HG03565 (cell line): ENCODE data around the gene DDX47.

ENCODE experiments used
- ATAC-seq: cut with Tn5 transposase; IDR thresholded peaks from one replicate; pipeline ENCODE4 v1.9.1; 2021; ENCODE audit warnings: mild to moderate bottlenecking, moderate library complexity; ENCODE audit not compliant: unreplicated experiment

DDX47 gene

DNA sequence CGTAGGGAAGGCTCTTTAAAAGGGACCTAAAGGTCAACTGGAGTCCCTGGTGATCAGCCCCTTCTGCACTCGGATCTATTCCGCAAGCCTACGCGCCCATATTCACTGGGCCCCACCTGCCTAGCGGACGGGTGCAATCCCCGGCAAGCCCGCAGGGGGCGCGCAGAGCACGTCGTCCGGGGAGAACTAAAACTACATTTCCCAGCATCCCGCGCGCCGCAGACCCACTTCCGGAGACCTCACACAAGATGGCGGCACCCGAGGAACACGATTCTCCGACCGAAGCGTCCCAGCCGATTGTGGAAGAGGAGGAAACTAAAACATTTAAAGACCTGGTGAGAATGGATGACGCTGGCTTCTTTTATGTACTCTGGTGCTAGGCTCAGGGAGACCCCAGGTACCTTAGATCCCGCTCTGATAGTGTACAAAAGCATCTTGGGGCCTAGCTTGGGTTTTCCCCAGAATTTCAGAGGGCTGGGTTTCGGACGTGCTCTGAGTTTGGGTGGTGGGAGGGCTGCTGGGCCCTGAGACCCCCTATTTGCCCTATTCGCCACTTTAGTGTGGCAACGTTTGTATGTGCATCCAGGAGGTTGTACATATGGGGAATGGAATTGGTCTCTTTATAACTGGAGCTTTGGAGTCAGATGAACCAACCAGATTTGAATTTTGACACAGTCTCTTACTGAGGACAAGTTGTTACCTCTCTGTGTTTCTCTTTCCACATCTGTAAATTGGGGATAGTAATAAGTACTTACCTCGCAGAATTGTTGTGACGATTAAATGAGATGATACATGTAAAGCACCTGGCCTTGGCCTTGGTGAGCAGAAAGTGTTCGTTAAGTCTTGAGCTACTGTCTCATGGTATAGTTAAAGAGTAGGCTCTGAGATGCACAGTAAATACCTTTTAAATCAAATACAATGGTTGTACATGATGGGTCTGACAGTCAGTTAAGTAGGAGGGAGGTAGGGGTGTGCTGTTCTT is at the start of gene DDX47:
TSS of gene DDX47 (plus strand) at position 227 of the 982 bp plus-strand sequence. CDS start at position 249, 22 bp downstream.
- peak; percentile 76 for ATAC-seq

DNA sequence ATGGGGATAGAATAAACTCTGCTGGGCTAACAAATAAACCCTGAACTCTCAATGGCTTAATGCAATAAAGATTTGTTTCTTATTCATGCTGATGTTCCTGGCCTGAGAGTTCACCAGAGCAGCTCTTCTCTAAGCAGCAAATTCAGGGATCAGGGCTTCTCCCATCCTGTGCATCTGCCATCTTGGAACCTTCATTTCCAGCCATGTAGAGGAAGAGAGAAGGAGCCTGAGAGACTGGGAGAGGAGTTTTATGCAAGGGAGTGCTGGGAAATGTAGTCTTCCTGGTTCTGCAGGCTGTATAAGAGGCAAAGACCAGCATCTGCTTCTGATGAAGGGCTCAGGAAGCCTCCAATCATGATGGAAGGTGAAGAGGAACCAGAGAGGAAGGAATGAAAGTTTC is 48.3 kb upstream of the DDX47 start:
- ATAC-seq = no peak

DNA sequence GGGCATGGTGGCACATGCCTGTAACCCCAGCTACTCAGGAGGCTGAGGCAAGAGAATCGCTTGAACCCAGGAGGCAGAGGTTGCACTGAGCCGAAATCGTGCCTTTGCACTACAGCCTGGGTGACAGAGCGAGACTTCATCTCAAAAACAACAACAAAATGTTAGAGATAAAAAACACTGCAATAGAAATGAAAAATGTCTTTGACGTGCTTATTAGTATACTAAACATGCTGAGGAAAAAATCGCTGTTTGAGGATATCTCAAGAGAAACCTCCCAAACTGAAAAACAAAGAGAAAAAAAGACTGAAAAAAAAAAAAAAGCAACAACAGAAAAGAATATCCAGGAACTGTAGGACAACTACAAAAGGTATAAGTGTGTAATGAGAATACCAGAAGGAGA is 42.9 kb upstream of the DDX47 start:
- no peak for ATAC-seq

DNA sequence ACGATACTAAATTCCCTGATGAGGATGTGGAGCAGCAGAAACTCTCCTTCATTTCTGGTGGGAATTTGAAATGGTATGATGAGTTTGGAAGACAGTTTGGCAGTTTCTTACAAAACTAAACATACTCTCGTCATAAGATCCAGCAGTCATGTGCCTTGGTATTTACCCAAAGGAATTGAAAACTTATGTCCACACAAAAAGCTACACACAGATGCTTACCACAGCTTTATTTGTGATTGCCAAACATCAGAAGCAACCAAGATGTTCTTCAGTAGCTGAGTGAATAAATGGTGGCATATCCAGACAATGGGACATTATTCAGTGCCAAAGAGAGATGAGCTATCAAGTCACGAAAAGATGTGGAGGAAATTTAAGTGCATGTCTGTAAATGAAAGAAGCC is 38.4 kb upstream of the DDX47 start:
- ATAC-seq = no peak

DNA sequence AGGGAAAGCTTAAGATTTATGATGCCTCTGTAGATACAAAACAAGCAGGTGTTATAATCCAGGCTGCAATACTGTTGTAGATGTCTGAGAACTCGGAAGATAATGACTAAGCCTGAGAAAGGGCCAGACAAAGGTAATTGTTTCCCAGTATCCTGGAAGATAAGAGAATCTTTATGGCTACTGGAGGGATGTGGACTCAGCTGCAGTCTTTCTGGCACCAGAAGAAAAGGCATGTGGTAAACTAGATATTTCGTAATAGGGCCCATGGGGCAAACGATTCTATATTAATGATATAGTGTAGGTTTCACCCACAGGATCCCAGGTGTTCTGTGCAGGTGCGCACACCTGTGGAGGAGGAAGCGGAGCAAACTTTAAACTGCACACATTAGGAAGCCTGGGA is 36.9 kb upstream of the DDX47 start:
- ATAC-seq = no peak

DNA sequence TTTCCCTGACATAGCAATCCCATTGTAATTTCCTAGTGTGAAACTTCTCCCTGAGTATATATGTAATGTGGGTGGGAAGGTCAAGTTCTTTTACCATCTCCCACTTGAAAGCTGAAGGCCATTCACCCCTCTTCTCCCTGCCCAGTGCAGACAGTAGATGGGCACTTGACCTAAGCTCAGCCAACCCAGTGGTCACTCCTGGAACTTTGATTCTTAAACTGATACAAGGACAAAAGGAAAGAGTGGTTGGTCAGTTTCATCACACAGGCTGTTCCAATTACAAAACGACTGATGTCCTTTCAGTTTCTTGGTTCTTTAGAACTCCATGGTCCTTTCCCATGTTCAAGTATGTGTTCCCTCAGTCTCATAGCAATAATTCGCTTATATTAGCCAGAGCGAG is 36.1 kb upstream of the DDX47 start:
- ATAC-seq = no peak

DNA sequence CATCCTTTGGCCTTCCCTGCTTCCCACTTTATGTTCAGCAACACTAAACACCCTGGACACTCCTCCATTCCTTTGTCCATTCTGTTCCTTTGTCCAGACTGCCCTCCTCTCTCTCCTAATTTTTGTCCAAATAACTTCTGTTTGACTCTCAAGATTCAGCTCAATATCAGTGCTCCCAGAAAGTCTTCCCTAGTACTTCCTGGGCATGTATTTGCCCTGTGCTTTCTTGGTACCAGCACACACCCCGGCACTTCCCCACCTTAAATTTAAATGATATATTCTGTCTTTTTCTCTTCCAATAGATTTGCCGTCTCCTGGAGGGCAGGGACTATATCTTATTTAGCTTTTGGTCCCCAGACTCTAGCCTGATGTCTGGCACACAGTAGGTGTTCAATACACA is 34.1 kb upstream of the DDX47 start:
- no peak for ATAC-seq

DNA sequence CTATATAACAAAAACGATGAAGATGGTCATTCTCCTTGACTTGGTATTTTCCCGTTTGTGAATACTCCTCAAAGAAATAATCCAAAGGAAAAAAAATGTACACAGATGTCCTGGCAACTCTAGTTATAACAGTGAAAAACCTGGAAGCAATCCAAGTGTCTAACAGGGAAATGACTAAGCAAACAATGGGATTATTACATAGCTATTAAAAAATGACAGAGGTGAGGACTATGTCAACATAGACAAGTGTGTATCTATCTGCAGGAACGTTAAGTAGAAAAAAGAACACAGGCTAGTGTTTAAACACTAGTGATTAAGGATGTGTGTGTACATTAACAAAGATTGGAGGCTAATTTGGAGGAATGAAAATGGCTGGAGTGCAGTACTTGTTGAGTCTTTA is 33.6 kb upstream of the DDX47 start:
- ATAC-seq = no peak

DNA sequence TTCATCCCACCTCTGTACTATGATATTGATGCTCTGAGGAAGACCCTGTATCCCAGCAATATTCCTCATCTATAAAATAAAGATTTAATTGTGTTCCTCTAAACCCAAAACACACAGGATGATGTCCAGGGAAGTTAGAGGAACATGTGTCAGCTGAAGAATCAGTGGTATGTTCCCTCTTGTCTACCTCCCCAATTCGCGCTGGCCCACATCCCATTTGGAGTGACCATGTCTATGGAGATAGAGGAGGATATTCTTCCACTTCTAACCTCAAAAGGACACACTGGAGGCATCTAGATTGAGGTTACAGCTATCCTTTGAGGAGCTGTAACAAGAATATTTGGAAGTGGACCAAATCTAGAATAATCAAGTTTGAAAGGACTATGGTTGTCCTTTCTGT is 29.0 kb upstream of the DDX47 start:
- no peak for ATAC-seq

DNA sequence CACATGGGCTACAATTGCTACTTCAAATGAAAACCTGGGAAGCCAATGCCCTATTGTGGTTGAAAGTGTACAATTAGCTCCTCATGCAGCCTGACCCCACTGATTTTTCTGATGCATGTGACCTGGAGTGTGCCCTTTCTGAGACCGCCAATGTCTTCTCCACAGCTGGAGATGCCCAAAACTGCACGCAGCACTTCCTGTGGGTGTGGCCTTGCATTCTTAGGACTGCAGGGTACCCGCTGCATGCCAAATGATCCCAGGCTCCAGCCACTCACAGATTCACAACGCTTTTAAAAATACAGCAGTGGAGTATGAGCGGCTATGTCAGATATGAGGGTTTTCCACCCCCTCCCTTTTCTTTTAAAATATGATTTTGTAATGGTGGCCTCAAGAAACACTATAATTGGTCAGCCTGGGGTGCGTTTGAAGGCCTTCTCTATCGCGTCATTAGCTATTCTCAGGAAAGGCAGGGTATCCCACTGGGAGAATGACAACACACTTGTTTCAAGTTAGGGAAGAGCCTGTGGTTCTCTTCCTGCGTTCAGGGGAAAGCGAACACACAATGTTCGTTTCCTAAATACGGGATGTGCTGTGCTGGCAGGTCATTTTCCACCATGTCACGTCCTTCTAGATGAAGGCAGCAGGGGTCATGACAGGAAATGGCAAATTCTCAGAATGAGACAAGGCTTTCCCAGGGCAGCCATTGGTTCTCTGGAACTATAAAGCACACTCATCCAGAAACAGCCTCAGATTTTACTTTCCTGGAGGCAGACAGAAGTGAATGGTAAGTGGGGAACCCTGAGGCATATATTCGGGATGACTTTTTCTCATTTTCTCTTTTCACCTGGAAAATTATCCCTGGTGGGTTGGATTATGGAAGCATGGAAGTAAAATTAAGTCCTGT is 28.0 kb upstream of the DDX47 start, which contains the start of gene APOLD1:
TSS of gene APOLD1 (plus strand) at position 749 of the 904 bp plus-strand sequence. CDS start at position 782, 33 bp downstream.
- ATAC-seq = no peak

DNA sequence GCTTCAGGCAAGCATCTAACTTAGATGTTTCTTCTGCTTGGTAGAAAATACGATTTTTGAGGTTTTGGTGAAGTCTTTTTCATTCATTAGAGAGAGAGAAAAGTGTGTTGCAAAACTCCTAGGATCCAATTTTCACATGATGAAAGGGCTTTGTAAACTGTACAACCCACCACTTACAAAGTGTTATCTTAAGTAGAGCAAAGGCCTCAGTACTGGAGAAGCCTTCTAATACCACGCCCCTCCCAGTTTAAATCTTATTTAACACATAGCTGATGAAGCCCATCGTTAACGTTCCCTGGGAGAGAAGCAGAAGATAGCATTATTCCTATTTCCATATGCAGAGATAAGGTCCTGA is 26.8 kb upstream of the DDX47 start:
- peak; percentile 11 for ATAC-seq

DNA sequence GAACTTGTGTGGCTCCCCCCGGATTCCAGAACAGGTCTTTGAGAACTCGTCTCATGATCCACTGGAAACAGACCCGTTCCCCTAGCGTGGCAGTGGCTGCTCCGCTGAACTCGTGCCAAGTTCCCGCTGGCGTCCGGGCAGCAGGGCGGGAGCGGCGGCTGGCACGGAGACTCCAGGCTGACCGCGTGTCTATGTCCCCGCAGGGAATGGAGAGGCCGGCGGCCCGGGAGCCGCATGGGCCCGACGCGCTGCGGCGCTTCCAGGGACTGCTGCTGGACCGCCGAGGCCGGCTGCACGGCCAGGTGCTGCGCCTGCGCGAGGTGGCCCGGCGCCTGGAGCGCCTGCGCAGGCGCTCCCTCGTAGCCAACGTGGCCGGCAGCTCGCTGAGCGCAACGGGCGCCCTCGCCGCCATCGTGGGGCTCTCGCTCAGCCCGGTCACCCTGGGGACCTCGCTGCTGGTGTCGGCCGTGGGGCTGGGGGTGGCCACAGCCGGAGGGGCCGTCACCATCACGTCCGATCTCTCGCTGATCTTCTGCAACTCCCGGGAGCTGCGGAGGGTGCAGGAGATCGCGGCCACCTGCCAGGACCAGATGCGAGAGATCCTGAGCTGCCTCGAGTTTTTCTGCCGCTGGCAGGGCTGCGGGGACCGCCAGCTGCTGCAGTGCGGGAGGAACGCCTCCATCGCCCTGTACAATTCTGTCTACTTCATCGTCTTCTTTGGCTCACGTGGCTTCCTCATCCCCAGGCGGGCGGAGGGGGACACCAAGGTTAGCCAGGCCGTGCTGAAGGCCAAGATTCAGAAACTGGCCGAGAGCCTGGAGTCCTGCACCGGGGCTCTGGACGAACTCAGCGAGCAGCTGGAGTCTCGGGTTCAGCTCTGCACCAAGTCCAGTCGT is 26.2 kb upstream of the DDX47 start:
- ATAC-seq = peak; percentile 66

DNA sequence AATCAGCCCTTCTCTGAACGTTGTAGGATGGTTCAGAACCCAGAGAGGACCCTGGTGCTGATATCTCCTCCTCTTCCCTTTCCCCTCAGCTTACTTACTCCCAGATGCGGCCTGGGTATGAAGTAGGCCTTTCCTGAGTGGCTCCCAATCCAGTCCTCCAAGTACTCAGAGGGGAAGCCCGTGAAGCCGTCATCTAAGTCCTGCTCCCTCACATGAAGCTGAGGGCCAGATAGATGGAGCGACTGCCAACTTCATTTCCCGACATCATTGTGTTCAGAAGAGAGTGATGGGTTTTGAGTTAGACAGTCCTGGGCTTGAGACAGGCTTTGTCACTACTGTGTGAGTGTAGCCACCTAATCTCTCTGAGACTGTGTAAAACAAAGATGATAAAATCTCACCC is 25.0 kb upstream of the DDX47 start:
- no peak for ATAC-seq

DNA sequence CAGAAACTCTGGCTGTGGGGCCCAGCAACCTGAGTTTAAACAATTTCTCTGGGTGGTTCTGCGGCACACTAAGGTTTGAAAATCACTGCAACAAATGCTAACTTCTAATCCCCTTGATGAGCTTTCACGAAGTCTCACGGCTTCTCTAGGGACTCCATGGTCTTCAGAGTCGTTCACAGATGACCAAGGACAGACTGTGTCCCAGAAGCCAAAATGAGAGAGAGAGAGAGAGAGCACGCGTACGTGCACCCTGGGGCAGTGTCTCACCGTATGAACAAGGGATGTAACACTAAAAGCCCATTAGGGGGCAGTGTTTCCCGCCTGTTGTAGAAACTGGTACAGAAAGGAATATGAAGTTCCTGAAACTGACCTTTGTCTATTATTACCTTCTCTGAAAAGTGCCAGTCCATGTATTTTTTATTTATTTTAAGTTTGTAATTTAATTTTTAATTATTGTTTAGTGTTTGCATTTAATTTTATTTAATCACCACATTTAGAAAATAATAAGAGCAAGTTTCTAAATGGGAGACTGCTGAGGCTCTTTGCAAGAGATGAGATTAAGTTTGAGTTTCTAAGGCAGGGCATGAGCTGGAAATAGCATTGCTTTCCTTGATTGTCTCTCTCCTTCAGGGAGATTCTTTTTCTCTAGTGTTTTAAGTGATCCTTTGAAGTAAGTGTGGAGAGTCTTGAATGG is 24.3 kb upstream of the DDX47 start:
- ATAC-seq = no peak

DNA sequence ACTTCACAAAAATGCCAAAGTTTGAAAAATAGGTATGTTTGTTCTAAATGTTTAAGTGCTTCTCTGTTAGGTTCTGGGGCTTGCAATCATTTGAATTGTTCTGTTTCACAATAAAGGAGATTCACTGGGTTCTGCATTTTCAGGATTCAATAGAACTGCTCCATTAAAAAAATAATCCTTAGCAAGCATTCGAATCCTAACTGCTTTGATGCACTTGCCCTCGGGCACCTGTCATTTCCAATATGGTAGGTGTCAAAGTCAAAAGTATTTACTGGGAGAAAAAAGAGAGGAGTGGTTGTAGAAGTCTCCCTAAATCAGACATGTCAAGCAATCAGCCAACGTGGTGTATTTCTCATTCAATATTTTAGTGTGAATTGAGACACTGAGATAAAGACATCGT is 22.2 kb upstream of the DDX47 start:
- no peak for ATAC-seq

DNA sequence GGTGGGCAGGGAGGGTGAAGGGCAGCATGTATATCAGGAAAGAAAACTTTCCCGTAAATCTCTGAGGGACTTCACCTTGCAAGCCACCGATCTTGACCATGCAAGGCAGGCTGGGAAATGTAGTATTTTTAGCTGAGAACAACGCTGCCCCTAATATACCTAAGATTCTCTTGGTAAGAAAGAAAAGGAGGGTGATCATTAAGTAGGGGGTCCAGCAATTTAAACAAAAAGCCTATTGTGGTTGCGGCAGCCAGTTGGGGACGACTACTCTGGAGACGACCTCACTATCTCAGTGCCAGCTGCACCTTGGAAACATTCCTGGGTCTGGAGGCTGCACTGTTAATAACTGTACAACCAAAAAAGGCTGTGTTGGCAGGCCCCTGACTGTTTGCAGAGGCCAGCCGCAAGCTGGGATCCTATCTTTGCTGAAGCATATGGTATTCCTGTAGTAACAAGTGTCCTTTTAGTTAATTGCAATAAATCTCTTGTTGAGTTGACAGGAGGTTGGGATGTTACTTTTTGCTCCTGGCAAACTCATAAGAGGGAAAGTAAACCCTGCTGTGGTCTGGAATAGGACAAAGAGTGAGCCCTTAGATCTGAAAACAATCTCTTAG is 21.3 kb upstream of the DDX47 start:
- ATAC-seq = no peak

DNA sequence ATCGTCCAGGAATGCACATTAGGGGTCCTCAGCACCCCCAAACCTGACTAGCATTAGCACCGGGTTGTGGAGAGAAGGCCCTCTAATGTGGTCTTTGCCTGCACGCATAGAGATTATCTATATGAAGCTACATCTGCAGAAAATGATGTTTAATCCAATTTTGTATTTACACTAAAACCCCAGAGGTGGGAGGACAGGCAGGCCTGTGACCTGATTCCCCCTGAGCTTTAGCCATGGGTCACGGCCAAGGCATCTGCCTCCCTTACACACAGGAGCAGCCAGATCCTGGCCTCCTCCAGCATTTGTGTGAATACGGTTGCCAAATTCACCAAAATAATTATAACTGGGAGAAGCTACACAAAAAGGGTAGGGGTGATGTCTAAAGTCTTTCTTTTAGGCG is 20.7 kb upstream of the DDX47 start:
- ATAC-seq = no peak

DNA sequence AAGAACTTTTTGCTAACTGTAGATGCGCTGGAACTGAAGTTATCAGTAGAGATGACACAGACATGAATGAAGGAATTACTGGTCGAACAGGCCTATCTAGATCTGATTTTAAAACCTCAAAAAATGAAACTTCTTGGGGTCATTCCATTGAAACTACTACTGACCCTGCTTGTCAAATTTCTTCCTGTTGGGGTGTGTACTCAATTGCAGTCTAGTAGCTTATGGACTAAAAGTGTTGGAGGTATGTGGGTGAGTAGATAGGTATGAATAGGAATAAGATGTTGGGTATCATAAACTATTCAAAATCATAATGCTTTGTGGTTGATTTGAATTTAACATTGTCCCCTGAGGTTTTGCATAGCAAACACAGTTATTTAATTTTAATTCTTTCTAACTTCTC is 18.5 kb upstream of the DDX47 start:
- no peak for ATAC-seq

DNA sequence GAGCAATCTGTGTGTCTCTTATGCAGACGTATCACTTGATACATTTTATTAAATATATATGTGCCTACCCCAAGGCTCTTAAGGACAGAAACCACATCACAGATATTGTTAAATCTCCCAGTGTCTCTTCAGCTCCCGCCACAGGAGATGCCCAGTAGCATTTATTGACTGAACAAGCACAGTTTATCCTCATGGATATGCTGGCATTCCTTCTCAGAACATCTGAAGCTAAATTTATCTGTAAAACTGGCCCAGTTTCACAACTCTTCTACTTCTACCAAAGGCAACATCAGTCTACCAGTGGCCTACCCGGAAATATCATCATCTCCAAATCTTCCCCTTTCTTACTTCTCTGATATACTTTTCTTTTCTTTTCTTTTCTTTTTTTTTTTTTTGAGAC is 17.0 kb upstream of the DDX47 start:
- no peak for ATAC-seq
